SW 1271 (cell line): ENCODE data around the gene CHST8.
"Not testable (repeated sequence)": the region's sequence is repeated elsewhere in the genome, so short reads cannot be mapped to it uniquely, and the experiment has no call there.

ENCODE experiments used
- DNase-seq, 2 experiments: peaks; one replicate each; lab custom pipeline; 2025; lab: John Stamatoyannopoulos, UW

CHST8 gene

DNA sequence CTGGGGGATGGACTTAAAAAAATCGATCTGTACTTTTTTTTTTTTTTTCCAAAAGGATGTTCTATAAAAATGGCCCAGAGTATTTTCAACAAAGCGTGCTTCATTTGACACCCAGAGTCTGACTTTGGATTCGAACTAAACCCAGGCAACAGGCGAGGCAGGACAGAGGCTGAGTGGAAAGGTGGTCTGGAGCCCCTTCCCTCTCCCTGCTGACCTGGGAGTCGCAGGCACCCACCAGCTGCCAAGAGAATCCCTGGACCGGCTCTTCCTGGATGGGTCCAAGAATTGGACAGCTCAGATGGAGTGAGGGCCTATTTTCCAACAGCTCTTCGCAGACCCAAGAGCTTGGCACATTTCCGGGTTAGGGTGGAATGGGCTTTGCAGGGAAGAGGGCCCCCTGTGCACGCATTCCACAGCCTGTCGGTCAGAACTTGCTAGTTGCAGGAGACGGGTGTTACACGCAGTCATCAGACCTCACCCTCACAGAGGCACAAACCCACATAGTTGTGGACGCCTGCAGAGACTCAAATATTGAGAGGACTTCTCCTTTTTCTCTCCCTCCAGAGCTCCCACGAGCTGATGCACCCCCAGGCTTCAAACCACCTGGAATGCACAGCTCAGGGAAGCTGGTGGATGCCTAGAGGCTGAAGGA lies 190.1 kb downstream of the CHST8 start:
- DNase-seq, result no peak

GRCh38 chr19:33812388-33813330 lies 190.9 kb downstream of the CHST8 start:
- no peak for DNase-seq

DNA sequence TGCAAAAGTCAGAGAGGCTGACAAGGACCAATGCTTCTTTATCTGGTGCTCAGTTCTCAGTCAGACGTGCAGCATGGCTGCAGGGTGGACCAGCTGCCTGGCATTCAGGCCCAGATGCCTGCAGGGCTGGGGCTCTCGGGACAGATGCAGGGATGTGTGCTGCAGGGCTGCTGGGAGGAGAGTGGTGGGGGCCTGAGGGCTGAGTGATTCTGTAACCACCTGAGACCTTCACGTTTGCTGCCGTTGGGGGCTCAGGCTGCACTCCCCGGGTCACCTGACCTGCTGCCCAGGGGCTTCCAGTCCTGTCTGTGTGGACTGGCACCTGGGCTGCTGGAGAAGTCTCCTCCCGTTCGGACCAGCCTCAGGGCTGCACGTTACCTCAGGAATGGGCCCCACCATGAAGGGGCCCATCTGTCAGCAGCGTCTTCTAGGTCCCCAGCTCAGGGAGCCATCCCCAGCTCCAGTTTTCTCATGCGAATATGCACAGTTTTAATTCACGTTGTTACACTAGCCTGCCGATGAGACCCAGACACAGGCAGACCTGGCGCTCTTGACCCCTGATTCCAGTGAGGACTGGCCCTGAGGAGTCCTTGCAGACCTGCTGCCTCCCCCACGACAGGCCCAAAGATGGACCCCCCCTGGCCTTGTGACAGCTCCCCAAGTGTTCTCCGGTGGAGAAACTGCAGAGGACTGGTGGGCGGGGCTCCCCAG lies 191.8 kb downstream of the CHST8 start:
- no peak for DNase-seq

- DNase-seq, result no peak
Observed at GRCh38 chr19:33814181-33815165, 192.7 kb downstream of the CHST8 start.

- no peak for DNase-seq
Observed at GRCh38 chr19:33815380-33816340, 193.9 kb downstream of the CHST8 start.

- no peak for DNase-seq
Observed at GRCh38 chr19:33818411-33818810, 196.7 kb downstream of the CHST8 start.

- not testable (repeated sequence) for DNase-seq
Observed at GRCh38 chr19:33819078-33819477, 197.3 kb downstream of the CHST8 start.

- DNase-seq, result no peak
Observed at GRCh38 chr19:33819506-33819879, 197.7 kb downstream of the CHST8 start.

- peak in 1 of 2 experiments; percentile 53 for DNase-seq
Observed at GRCh38 chr19:33819880-33820781, 198.4 kb downstream of the CHST8 start.

DNA sequence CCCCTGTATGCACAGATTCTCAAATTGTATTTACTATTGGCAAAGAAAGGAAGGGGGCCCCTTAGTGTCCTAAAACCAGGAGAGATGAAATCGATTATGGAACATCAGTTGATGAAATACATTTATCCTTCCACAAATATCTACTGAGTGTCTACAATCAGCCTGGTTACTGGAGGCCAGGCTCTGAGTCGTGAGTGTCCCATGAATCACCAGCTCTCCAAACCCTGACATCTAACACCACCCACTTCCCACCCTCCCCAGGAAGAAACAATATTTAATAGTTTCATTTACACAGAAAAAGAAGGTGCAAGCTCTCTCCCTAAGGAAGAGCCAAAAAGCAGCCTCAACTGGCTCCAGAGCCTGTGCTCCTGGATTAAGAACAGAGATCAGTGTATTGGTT lies 200.1 kb downstream of the CHST8 start:
- DNase-seq, result peak in 1 of 2 experiments; percentile 2
